Measurements from ENCODE around the gene C11orf21.
"Not testable (repeated sequence)": the region's sequence is repeated elsewhere in the genome, so short reads cannot be mapped to it uniquely, and the experiment has no call there.

Gene C11orf21

GRCh38 chr11:2333486-2334205, 31.9 kb upstream of the C11orf21 start:
- not testable (repeated sequence) for H3K4me1 ChIP-seq (ENCODE audit: control insufficient read depth in 1 of 2, insufficient read depth in 2 of 2, low read length in 2 of 2)

GRCh38 chr11:2332569-2332968, 30.9 kb upstream of the C11orf21 start:
- not testable (repeated sequence) for H3K36me3 ChIP-seq (ENCODE audit: control insufficient read depth in 1 of 2, insufficient read depth in 2 of 2, low read length in 2 of 2); H3K27me3 ChIP-seq (ENCODE audit: low read depth, low read length); H3K4me1 ChIP-seq (ENCODE audit: control insufficient read depth in 1 of 2, insufficient read depth in 2 of 2, low read length in 2 of 2); H3K9me3 ChIP-seq (ENCODE audit: control insufficient read depth in 1 of 2, low read length in 2 of 2); H3K4me3 ChIP-seq (ENCODE audit: low read depth in 1 of 2, low read length in 2 of 2); H3K27ac ChIP-seq (ENCODE audit: low read length)

More at GRCh38 chr11:2333486-2334205, 31.9 kb upstream of the C11orf21 start:
- H3K27ac ChIP-seq (ENCODE audit: low read length); H3K27me3 ChIP-seq (ENCODE audit: low read depth, low read length); H3K9me3 ChIP-seq (ENCODE audit: control insufficient read depth in 1 of 2, low read length in 2 of 2); H3K36me3 ChIP-seq (ENCODE audit: control insufficient read depth in 1 of 2, insufficient read depth in 2 of 2, low read length in 2 of 2); H3K4me3 ChIP-seq (ENCODE audit: low read depth in 1 of 2, low read length in 2 of 2): not testable (repeated sequence)

- Histone ChIP-seq H3K36me3 (ENCODE audit: control insufficient read depth in 1 of 2, insufficient read depth in 2 of 2, low read length in 2 of 2) (no peaks in the 10 kb centered on the region), H3K27me3 (ENCODE audit: low read depth, low read length) (no peaks in the 10 kb centered on the region), H3K4me1 (ENCODE audit: control insufficient read depth in 1 of 2, insufficient read depth in 2 of 2, low read length in 2 of 2) (no peaks in the 10 kb centered on the region), H3K9me3 (ENCODE audit: control insufficient read depth in 1 of 2, low read length in 2 of 2) (no peaks in the 10 kb centered on the region), H3K27ac (ENCODE audit: low read length) (no peak overlapping the region), H3K4me3 (ENCODE audit: low read depth in 1 of 2, low read length in 2 of 2) (no peak overlapping the region)
Observed at GRCh38 chr11:2331404-2331803, 29.7 kb upstream of the C11orf21 start.

- Histone ChIP-seq H3K9me3 (ENCODE audit: control insufficient read depth in 1 of 2, low read length in 2 of 2) (no peaks in the 10 kb centered on the region), H3K36me3 (ENCODE audit: control insufficient read depth in 1 of 2, insufficient read depth in 2 of 2, low read length in 2 of 2) (no peaks in the 10 kb centered on the region), H3K27ac (ENCODE audit: low read length) (no peak overlapping the region), H3K4me1 (ENCODE audit: control insufficient read depth in 1 of 2, insufficient read depth in 2 of 2, low read length in 2 of 2) (no peaks in the 10 kb centered on the region), H3K4me3 (ENCODE audit: low read depth in 1 of 2, low read length in 2 of 2) (no peak overlapping the region), H3K27me3 (ENCODE audit: low read depth, low read length) (no peaks in the 10 kb centered on the region)
Observed at GRCh38 chr11:2330696-2331095, 29.0 kb upstream of the C11orf21 start.

GRCh38 chr11:2329551-2329950, 27.8 kb upstream of the C11orf21 start:
- H3K4me1 ChIP-seq (ENCODE audit: control insufficient read depth in 1 of 2, insufficient read depth in 2 of 2, low read length in 2 of 2): no peaks in the 10 kb centered on the region
- H3K36me3 ChIP-seq (ENCODE audit: control insufficient read depth in 1 of 2, insufficient read depth in 2 of 2, low read length in 2 of 2): no peaks in the 10 kb centered on the region
- no peaks in the 10 kb centered on the region for H3K9me3 ChIP-seq (ENCODE audit: control insufficient read depth in 1 of 2, low read length in 2 of 2)
- H3K27ac ChIP-seq (ENCODE audit: low read length): no peak overlapping the region
- H3K4me3 ChIP-seq (ENCODE audit: low read depth in 1 of 2, low read length in 2 of 2): no peak overlapping the region
- H3K27me3 ChIP-seq (ENCODE audit: low read depth, low read length): no peaks in the 10 kb centered on the region

GRCh38 chr11:2328656-2329354, 27.1 kb upstream of the C11orf21 start:
- Histone ChIP-seq H3K9me3 (ENCODE audit: control insufficient read depth in 1 of 2, low read length in 2 of 2) (no peaks in the 10 kb centered on the region), H3K36me3 (ENCODE audit: control insufficient read depth in 1 of 2, insufficient read depth in 2 of 2, low read length in 2 of 2) (no peaks in the 10 kb centered on the region), H3K4me3 (ENCODE audit: low read depth in 1 of 2, low read length in 2 of 2) (no peak overlapping the region), H3K27ac (ENCODE audit: low read length) (no peak overlapping the region), H3K4me1 (ENCODE audit: control insufficient read depth in 1 of 2, insufficient read depth in 2 of 2, low read length in 2 of 2) (no peaks in the 10 kb centered on the region), H3K27me3 (ENCODE audit: low read depth, low read length) (no peaks in the 10 kb centered on the region)

- H3K4me1 ChIP-seq (ENCODE audit: control insufficient read depth in 1 of 2, insufficient read depth in 2 of 2, low read length in 2 of 2): no peaks in the 10 kb centered on the region
- H3K9me3 ChIP-seq (ENCODE audit: control insufficient read depth in 1 of 2, low read length in 2 of 2): no peaks in the 10 kb centered on the region
- no peaks in the 10 kb centered on the region for H3K36me3 ChIP-seq (ENCODE audit: control insufficient read depth in 1 of 2, insufficient read depth in 2 of 2, low read length in 2 of 2)
- H3K27me3 ChIP-seq (ENCODE audit: low read depth, low read length): no peaks in the 10 kb centered on the region
- no peak overlapping the region for H3K27ac ChIP-seq (ENCODE audit: low read length)
- H3K4me3 ChIP-seq (ENCODE audit: low read depth in 1 of 2, low read length in 2 of 2): no peak overlapping the region
Observed at GRCh38 chr11:2328021-2328420, 26.3 kb upstream of the C11orf21 start.

- H3K27ac ChIP-seq (ENCODE audit: low read length): no peak overlapping the region
- H3K27me3 ChIP-seq (ENCODE audit: low read depth, low read length): no peaks in the 10 kb centered on the region
- H3K9me3 ChIP-seq (ENCODE audit: control insufficient read depth in 1 of 2, low read length in 2 of 2): no peaks in the 10 kb centered on the region
- H3K4me3 ChIP-seq (ENCODE audit: low read depth in 1 of 2, low read length in 2 of 2): no peak overlapping the region
- no peaks in the 10 kb centered on the region for H3K36me3 ChIP-seq (ENCODE audit: control insufficient read depth in 1 of 2, insufficient read depth in 2 of 2, low read length in 2 of 2)
- no peaks in the 10 kb centered on the region for H3K4me1 ChIP-seq (ENCODE audit: control insufficient read depth in 1 of 2, insufficient read depth in 2 of 2, low read length in 2 of 2)
Observed at GRCh38 chr11:2327032-2327431, 25.3 kb upstream of the C11orf21 start.

- H3K27me3 ChIP-seq (ENCODE audit: low read depth, low read length): no peaks in the 10 kb centered on the region
- no peaks in the 10 kb centered on the region for H3K9me3 ChIP-seq (ENCODE audit: control insufficient read depth in 1 of 2, low read length in 2 of 2)
- no peaks in the 10 kb centered on the region for H3K4me1 ChIP-seq (ENCODE audit: control insufficient read depth in 1 of 2, insufficient read depth in 2 of 2, low read length in 2 of 2)
- no peaks in the 10 kb centered on the region for H3K36me3 ChIP-seq (ENCODE audit: control insufficient read depth in 1 of 2, insufficient read depth in 2 of 2, low read length in 2 of 2)
- H3K4me3 ChIP-seq (ENCODE audit: low read depth in 1 of 2, low read length in 2 of 2): no peak overlapping the region
- no peak overlapping the region for H3K27ac ChIP-seq (ENCODE audit: low read length)
Observed at GRCh38 chr11:2325719-2326118, 24.0 kb upstream of the C11orf21 start.

- Histone ChIP-seq H3K4me3 (ENCODE audit: low read depth in 1 of 2, low read length in 2 of 2) (no peak overlapping the region), H3K4me1 (ENCODE audit: control insufficient read depth in 1 of 2, insufficient read depth in 2 of 2, low read length in 2 of 2) (no peaks in the 10 kb centered on the region), H3K9me3 (ENCODE audit: control insufficient read depth in 1 of 2, low read length in 2 of 2) (no peaks in the 10 kb centered on the region), H3K27ac (ENCODE audit: low read length) (no peak overlapping the region), H3K27me3 (ENCODE audit: low read depth, low read length) (no peaks in the 10 kb centered on the region), H3K36me3 (ENCODE audit: control insufficient read depth in 1 of 2, insufficient read depth in 2 of 2, low read length in 2 of 2) (no peaks in the 10 kb centered on the region)
Observed at GRCh38 chr11:2325123-2325522, 23.4 kb upstream of the C11orf21 start.

- Histone ChIP-seq H3K27ac (ENCODE audit: low read length) (no peak overlapping the region), H3K27me3 (ENCODE audit: low read depth, low read length) (no peaks in the 10 kb centered on the region), H3K4me3 (ENCODE audit: low read depth in 1 of 2, low read length in 2 of 2) (no peak overlapping the region), H3K36me3 (ENCODE audit: control insufficient read depth in 1 of 2, insufficient read depth in 2 of 2, low read length in 2 of 2) (no peaks in the 10 kb centered on the region), H3K9me3 (ENCODE audit: control insufficient read depth in 1 of 2, low read length in 2 of 2) (peaks cover 0 to 5% of the 10 kb centered on the region in 2 donors), H3K4me1 (ENCODE audit: control insufficient read depth in 1 of 2, insufficient read depth in 2 of 2, low read length in 2 of 2) (no peaks in the 10 kb centered on the region)
Observed at GRCh38 chr11:2321311-2321683, 19.6 kb upstream of the C11orf21 start.

All from muscle layer of duodenum (tissue), 2 donors.